ENCODE results near the gene NCBP3.

Gene NCBP3

DNA sequence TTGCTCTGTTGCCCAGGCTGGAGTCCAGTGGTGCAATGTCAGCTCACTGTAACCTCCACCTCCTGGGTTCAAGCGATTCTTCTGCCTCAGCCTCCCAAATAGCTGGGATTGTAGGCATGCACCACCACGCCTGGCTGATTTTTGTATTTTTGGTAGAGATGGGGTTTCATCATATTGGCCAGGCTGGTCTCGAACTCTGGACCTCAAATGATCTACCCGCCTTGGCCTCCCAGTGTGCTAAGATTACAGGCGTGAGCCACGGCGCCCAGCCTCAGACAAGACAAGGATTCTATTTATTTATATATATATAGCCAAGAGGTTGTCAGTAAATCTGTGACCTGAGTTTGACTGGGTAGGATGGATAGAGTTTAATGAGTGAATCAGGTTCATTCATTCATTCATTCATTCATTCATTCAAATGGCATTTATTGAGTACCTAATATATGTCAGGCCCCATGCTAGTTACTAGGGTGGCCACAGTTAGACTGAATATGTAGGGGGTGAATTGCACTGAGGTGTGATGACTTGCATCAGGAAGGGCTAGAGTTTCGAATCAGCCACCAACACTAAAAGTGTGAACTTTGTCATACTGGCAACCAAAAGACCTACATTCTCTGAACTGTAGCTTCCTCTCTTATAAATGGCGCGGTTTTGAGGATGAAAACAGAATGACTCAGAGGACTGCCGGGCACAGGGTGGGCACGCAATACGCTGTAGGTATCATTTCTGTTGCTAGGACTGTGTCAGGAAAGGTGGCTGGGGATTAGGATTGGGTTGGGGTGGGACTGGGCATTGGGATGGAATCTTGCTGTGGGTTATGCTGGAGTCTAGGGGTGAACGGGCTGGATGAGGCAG is 82.9 kb downstream of the NCBP3 start:
- FAIRE-seq, result no peak
- TF ChIP-seq POLR2A (IDR thresholded peaks at IDR 0.05; ENCODE audit: low read depth, low read length), result no peak
- no peak for DNase-seq (ENCODE audit: insufficient read length, low spot score)

- FAIRE-seq, result no peak
- TF ChIP-seq POLR2A (IDR thresholded peaks at IDR 0.05; ENCODE audit: low read depth, low read length), result no peak
- no peak for DNase-seq (ENCODE audit: insufficient read length, low spot score)
These were observed 84.1 kb downstream of the NCBP3 start for GRCh38 chr17:3761918-3762380.

DNA sequence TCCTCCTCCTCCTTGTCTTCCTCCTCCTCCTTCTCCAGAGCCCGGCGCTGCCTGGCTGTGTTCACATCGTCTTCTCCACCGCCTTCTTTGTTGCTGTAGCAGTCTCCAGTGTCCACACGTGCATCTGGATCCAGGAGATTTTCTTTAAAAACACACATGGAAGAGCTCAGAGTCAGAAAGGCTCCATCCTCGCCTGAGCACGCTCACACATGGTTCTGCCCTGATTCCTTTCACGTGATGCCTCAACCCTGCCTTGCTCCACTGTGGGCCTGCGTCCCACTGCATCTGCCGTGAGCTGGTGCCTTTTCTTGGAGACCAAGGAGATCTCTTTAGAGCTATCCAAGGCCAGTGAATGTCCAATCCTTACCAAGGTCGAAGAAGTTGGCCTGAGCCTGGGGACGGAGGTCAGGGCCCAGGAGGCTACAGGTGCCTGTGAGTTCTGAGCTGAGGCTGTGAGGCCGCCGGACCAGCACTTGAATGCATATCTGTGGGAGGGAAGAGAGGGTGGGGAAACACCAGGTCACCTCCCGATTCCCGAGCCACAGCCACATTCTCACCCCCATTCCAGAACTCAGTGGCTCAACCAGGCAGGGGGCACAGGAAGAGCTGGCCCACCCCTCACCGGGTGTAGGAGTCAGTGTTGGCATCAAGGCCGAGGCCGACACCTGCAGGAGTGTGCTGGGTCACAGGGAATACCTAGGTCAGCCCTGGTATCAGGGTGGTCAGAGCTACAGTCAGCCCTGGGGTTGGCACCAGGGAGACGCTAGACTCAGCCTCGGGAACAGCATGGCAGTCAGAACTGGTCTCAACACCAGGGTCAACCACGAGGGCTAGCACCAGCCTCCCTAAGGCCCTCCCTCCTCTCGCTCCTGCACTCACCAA is 84.8 kb downstream of the NCBP3 start:
- no peak for DNase-seq (ENCODE audit: insufficient read length, low spot score)
- FAIRE-seq, result no peak
- no peak for TF ChIP-seq POLR2A (IDR thresholded peaks at IDR 0.05; ENCODE audit: low read depth, low read length)

DNA sequence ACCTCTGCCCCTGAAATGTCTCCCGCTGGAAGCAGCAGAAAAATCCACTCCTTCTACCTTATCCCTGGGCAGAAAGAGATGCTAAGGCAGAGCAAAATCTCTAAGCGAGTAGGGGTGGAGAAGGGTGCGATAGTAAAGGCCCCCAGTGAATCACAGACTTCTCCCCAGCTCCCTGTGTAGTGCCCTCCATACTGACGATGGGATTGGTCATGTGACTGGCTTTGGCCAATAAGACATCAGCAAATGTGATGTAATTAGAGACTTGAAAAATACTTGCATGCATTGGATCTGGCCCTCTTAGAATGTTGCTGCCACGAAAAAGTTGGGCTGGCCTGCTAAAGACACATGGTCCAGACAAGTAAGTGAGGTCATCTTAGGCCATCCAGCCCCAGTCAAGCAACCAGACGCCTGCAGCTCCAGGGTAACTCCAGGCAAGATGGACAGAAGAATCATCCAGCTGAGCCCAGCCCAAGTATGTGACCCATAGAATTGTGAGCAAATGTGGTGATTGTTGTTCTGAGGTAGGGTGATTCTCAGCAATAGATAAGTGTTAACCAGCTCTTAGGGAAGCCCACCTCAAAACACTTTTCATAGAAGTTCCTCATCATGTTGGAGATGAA is 86.3 kb downstream of the NCBP3 start:
- DNase-seq (ENCODE audit: insufficient read length, low spot score), result no peak
- no peak for TF ChIP-seq POLR2A (IDR thresholded peaks at IDR 0.05; ENCODE audit: low read depth, low read length)
- no peak for FAIRE-seq

- no peak for TF ChIP-seq POLR2A (IDR thresholded peaks at IDR 0.05; ENCODE audit: low read depth, low read length)
- FAIRE-seq (no peak), DNase-seq (ENCODE audit: insufficient read length, low spot score) (no peak)
These were observed 90.6 kb downstream of the NCBP3 start for GRCh38 chr17:3755335-3756030.

- DNase-seq (ENCODE audit: insufficient read length, low spot score), result no peak
- FAIRE-seq, result no peak
- no peak for TF ChIP-seq POLR2A (IDR thresholded peaks at IDR 0.05; ENCODE audit: low read depth, low read length)
These were observed 91.3 kb downstream of the NCBP3 start for GRCh38 chr17:3754458-3755334.

DNA sequence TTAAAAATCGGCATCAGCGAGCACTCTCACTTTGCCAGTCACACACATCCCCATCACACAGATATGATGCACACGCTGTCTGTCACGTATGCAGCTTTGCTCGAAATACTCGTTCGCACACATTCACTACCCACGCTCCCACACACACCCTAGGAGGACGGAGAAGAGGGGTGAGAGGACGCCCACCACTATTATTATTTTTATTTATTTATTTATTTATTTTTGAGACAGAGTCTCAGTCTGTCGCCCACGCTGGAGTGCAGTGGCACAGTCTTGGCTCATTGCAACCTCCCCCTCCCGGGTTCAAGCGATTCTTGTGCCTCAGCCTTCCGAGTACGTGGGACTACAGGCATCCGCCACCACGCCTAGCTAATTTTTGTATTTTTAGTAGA is 92.0 kb downstream of the NCBP3 start:
- FAIRE-seq, result no peak
- no peak for DNase-seq (ENCODE audit: insufficient read length, low spot score)
- TF ChIP-seq POLR2A (IDR thresholded peaks at IDR 0.05; ENCODE audit: low read depth, low read length), result no peak

GRCh38 chr17:3753624-3754023 is 92.4 kb downstream of the NCBP3 start:
- DNase-seq (ENCODE audit: insufficient read length, low spot score) (no peak), FAIRE-seq (no peak)
- no peak for TF ChIP-seq POLR2A (IDR thresholded peaks at IDR 0.05; ENCODE audit: low read depth, low read length)
